Kidney tubule cell (primary cell): ENCODE measurements around the gene GYPE.
"Not testable (repeated sequence)": the region's sequence is repeated elsewhere in the genome, so short reads cannot be mapped to it uniquely, and the experiment has no call there.

Experiments
- DNase-seq: peaks from one replicate; pipeline ENCODE4 v3.0.0-alpha.2; 2018; ENCODE audit warnings: low spot score

GYPE gene

GRCh38 chr4:143905440-143905839, at the start of gene GYPE:
TSS of gene GYPE (minus strand) at chr4:143905559. CDS start at chr4:143905507, 52 bp downstream.
- DNase-seq = not testable (repeated sequence)

GRCh38 chr4:143951458-143951972, 46.2 kb upstream of the GYPE start:
- not testable (repeated sequence) for DNase-seq

GRCh38 chr4:143950967-143951366, 45.6 kb upstream of the GYPE start:
- not testable (repeated sequence) for DNase-seq

- not testable (repeated sequence) for DNase-seq
Measured at GRCh38 chr4:143950185-143950584, 44.8 kb upstream of the GYPE start.

- not testable (repeated sequence) for DNase-seq
Measured at GRCh38 chr4:143947493-143947892, 42.1 kb upstream of the GYPE start.

GRCh38 chr4:143940708-143941107, 35.3 kb upstream of the GYPE start:
- DNase-seq = not testable (repeated sequence)

GRCh38 chr4:143939528-143939927, 34.2 kb upstream of the GYPE start:
- DNase-seq = no peak

GRCh38 chr4:143938890-143939289, 33.5 kb upstream of the GYPE start:
- not testable (repeated sequence) for DNase-seq

GRCh38 chr4:143921181-143921580, 15.8 kb upstream of the GYPE start:
- no peak for DNase-seq

- DNase-seq = not testable (repeated sequence)
Measured at GRCh38 chr4:143916485-143916884, 11.1 kb upstream of the GYPE start.

- DNase-seq = not testable (repeated sequence)
Measured at GRCh38 chr4:143912478-143912877, 7.1 kb upstream of the GYPE start.

GRCh38 chr4:143911528-143912417, 6.4 kb upstream of the GYPE start:
- not testable (repeated sequence) for DNase-seq

- DNase-seq = not testable (repeated sequence)
Measured at GRCh38 chr4:143910906-143911305, 5.5 kb upstream of the GYPE start.

GRCh38 chr4:143907811-143908210, 2.5 kb upstream of the GYPE start:
- DNase-seq = peak; percentile 30

- DNase-seq = not testable (repeated sequence)
Measured at GRCh38 chr4:143904431-143904830, 928 bp downstream of the GYPE start.

- not testable (repeated sequence) for DNase-seq
Measured at GRCh38 chr4:143890323-143890722, 15.0 kb downstream of the GYPE start.

- DNase-seq = not testable (repeated sequence)
Measured at GRCh38 chr4:143888189-143888588, 17.2 kb downstream of the GYPE start.

GRCh38 chr4:143884965-143885364, 20.4 kb downstream of the GYPE start:
- not testable (repeated sequence) for DNase-seq

GRCh38 chr4:143883529-143883928, 21.8 kb downstream of the GYPE start:
- no peak for DNase-seq

GRCh38 chr4:143882892-143883291, 22.5 kb downstream of the GYPE start:
- DNase-seq = no peak

GRCh38 chr4:143879561-143879960, 25.8 kb downstream of the GYPE start:
- DNase-seq = not testable (repeated sequence)

GRCh38 chr4:143875357-143875756, 30.0 kb downstream of the GYPE start:
- DNase-seq = not testable (repeated sequence)
